HG02885 (cell line): ENCODE data around the gene SGIP1.
"Not testable (repeated sequence)": the region's sequence is repeated elsewhere in the genome, so short reads cannot be mapped to it uniquely, and the experiment has no call there.

Experiments used
- ATAC-seq: cut with Tn5 transposase; IDR thresholded peaks from one replicate; pipeline ENCODE4 v1.9.1; 2021; ENCODE audit warnings: mild to moderate bottlenecking; ENCODE audit not compliant: unreplicated experiment, poor library complexity

The SGIP1 gene

DNA sequence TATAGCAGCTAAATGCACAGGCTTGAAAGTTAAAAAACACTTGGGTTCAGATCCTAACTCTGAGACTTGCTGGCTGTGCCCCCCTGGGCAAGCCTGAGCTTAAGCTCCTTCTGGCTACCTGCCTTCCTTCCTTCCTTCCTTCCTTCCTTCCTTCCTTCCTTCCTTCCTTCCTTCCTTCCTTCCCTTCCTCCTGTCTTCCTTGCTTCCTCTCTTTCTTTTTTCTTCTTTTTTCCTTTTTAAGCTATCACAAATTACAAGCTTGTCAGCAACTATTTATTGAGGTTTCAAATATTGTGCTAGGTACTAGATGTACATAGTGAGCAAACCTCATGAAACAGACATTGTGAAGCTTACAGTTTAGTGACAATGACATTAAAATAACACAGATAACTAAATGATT lies 15.1 kb downstream of the SGIP1 start:
- no peak for ATAC-seq

DNA sequence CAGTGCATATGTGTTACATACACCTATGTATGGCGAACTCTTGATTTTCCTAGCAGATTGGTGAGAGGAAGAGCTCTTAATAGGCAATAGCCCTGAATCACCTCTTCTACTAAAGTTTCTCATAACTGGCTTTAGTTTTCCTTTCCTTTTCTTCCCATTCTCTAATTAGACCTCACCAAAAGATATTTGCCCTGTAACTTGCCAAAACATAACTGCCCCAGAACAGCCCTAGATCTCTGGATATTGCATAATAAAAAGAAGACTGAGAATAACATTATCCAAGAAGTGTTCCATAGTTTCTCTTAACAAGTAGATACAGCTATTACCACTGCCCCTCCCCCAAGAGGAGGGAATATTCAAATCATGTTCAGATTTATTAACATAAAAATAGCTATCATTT lies 16.3 kb downstream of the SGIP1 start:
- no peak for ATAC-seq

DNA sequence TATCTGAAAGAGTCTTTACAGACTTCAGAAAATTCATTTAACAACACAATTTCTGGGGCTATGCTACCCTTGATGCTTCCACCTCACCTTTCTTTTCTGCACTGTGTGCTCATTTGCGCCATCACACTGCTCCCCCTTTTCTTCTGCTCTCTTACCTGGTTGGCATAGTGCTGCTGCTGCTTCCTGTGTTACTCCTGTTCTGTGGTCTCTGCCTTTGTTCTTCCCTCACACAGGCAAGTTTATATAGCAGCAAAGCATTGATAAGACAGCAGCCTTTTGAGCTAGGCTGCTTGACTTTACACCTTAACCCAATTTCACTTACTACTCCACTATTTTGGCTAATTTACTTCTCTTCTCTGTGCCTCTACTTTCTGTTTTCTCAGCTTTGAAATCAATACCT lies 18.3 kb downstream of the SGIP1 start:
- no peak for ATAC-seq

DNA sequence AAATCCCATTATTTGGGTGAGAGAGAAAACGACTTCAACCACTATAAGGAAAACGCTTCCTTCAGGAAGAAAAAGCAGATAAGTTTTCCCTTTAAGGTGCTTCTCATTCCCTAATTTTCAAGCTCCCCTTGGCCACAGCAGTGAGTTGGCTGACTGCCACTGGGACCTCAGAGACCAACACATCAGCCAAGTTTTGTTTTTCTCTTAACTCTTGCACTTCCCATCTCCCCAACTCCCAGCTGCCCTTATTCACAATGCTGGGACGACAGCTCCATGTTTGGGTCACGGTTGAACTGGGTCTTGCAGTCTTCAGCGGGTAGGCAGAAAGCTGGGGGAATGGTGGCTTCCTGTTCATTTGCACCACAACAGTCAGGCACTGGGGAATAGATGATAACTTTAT lies 18.9 kb downstream of the SGIP1 start:
- ATAC-seq = no peak

DNA sequence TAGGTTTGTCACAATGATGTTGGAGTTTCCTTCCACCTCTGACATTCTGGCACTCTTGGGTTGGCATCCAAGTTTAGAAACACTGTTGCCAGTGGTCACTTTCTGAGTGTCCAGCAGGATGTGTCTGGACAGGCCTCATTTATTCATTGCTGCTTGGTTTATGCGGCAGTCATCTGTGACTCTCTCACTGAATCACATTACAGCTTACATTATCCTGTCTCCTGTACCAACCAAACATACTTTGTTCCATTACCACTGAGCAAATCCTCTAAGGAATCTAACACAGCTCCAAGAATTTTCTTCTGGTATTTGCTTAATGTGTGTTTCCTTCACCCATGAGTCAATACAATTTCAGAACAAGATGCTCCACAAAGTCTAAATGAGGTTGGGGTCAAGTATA lies 19.9 kb downstream of the SGIP1 start:
- ATAC-seq = no peak

DNA sequence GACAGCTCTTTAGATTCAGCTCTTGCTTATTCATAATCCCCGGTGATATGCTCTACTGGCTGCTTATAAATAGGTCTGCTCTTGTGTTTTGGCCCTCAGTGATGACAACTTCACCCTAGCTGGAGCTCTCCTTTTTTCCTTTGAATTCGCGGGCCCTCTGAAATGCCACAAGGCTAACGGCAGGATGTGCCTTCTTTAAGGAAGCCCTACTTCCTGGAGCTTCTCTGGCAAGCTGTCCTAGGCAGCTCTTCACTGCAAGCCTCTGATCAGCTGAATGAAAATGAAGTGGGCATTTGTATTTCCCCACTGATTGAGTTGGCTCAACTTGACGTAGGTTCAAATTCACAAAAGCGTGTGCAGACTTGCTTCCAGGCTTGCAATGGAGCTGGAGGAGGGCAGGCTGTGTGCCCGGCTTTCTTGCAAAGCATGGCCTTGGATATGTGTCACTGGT lies 22.2 kb downstream of the SGIP1 start:
- ATAC-seq = no peak

DNA sequence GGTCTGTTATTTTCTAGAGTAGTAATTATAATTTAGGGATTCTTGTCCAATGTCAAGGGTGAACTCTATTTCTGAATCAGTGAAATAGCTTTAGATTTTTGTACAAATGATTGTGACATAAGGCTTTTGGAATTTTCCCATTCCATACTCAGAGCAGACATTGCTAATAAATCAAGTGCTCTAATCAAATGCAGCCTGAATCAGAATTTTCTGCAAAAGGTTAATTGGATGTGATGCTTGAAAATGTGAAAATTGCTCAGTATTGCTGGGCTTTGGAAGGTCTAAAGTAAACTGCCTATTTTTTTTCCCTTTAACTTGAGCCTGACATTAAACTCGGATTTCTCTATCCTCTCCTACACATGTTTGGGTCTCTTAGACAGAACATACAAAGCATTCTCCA lies 23.2 kb downstream of the SGIP1 start:
- ATAC-seq = no peak

DNA sequence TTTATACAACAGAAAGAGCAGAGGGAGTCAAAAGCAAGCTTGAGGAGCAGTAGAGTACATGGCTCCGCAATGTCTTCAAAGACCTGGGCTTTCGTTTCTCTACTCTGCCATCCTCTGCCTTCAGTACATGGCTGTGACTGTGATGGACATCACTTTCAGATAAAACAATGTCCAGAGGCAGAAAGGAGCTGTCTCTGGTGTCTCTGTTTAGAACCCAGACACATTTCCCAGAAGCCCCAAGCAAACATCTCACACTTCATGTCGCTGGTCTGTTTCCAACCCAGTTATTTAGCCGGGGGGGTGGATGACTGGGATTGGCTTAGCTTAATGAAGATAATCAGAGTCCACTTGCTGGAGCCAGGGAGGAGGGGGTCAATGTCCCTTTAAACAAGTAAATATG lies 25.6 kb downstream of the SGIP1 start:
- no peak for ATAC-seq

DNA sequence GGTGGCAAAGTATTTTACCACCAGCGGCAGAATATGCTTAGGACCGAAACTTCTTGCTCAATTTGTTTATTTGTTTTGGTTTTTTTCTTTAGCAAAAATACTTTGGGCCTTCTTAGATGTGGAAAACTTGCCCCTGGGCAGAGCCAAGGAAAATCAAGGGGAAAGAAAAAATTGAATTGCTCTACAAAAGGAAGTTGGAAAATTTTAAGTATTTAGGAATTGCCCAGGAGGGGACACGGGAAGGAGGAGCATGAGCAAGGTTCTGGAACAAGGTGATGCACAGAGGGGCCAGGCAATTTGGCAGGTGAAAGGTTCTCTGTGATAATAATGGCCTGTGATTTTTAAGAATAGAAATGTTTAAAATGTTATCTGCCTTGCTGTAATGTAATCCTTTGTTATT lies 28.6 kb downstream of the SGIP1 start:
- ATAC-seq = no peak

DNA sequence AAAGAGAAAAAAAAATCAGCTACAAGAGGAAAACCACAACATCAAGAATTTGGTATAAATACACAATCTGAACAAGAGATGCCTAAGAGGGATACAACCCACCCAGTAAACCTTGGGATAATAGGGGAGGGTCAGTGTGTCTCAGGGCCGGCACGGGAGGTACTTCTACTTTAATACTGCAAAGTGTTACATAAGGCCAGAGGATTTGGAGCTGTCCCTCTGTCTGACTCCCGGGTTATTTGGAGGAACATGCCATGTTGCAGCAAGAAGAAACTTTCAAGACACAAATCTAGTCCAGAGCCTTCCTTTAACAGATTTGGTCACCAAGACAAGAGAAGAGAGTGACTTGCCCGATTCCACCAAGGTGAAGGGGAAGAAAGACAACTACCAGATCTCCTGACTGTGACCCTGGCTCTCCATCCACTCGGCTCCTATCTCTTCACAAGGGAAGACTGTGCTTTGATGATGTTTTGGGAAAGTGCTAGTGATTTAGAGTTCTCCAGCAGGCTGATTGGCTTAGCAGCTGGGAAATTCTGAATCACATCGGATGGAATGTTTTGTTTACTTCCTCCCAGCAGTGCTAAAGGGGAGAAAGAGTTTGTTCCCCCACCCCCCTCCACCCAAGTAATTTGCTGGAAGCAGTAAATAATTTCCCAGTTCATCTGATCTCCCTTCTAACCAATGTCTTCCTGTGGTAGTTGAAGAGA lies 29.3 kb downstream of the SGIP1 start:
- no peak for ATAC-seq

DNA sequence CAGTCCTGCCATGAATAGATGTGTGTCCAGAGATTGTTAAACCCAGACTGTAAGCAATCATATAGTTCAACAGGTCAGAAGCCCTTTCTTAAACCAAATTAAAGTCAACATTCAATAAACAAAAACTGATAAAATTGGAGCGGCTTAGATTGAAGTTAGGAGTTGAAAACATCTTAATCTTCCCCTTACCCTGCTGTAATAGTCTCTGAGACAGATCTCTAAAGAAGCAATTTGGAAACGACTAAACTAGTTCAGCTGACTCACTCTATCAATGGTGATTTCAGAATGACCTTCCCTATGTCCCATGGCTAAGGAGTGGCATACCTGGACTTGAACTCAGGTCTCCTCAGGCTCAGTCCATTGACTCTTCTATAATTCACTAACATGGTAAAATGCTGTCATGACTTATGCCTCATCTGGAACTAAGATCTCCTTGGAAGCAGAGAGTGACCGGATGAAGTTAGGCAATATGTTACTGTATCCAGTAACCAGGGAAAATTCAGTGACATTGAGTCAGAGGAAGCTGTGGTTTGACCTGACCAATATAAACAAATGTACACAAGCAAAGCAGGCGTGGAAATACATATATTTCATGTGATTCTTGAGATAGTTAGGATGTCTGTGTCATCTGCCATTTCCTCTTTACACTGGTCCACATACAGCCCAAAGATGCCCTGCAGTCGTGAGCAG lies 30.1 kb downstream of the SGIP1 start:
- ATAC-seq = no peak

DNA sequence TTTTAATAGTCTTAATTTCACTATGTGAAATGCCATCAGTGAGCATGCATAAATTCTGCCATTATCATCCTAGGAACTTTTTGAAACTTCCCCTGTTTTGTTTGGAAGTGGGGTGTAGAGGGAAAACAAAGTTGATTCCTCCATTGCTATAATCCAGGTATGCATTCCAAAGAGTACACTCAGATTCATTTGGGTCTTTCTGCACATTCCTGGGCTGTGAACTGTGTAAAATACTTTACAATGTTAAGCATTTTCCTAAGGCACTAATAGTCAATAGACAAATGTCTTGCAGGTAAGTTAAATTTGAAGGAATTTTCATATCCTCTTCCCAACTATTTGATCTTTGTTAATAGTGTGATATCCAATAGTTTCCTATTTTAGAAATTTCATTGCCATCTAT lies 36.2 kb downstream of the SGIP1 start:
- no peak for ATAC-seq

DNA sequence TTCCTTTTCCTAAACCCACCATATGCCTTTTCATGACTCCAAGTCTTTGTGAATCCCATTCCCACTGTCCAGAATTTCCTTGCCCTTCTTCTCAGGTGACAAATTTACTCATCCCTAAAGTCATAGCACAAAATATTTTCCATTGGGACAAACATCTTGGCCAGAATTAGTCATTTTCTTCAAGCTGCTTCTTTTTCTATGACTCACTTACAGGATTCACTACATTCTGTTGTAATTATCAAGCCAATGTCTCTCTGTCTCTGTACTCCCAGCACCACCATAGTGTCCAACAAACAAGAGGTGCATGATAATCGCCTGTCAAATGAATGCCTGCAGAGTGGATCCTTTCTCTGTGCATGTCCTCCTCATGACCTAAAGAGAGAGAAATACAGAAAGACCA lies 37.8 kb downstream of the SGIP1 start:
- no peak for ATAC-seq

DNA sequence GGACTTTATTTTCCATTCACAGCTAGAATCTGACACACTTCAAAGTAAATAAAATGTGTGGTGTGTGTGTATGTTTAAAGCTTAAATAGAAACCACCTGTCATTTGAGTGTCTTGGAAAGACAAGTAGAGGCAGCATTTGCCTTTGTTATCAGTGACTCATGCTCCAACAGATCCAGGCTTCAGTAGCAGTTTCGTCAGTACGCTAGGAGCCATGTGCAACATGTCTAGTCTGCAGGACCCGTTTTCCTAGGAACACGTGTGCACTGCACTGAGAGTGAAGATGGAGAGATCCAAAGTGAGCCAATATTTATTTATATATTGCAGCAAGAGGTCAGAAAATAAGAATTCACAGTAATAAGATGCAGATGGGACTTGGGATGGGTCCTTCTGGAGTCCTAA lies 41.8 kb downstream of the SGIP1 start:
- ATAC-seq = no peak

DNA sequence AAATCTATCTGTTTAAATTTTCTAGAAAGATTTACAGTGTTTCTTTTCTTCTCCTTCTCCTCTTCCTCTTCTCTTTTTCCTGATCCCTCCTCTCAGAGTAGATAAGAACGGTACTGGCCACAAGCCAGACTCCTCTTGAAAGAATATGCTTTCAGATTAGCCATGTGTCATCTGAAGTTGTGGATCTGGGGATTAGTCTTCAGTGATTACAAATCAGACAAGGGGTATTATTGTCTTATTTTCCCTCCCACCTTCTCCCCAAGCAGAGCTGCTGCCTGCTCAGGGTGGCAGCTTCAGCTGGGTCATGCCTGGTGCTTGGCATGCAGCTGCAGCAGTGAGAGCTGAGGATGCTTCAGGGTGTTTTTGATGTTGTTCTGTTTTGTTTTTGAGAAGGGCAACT lies 42.7 kb downstream of the SGIP1 start:
- ATAC-seq = no peak

DNA sequence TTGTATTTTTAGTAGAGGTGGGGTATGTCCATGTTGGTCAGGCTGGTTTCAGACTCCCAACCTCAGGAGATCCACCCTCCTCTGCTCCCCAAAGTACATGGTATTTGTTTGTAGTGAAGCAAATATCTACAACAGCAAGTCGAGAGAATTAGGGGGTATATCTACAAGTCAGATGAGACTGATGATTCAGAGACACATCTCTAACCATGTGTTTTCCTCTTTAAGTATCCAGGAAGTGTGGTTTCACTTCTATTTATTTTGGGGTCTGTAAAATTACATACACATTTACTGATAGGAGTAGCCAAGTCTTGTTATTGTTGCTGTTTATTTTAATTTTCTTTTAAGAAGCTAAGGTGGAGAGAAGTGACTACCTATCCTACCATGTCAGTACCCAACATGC lies 44.9 kb downstream of the SGIP1 start:
- ATAC-seq = no peak

DNA sequence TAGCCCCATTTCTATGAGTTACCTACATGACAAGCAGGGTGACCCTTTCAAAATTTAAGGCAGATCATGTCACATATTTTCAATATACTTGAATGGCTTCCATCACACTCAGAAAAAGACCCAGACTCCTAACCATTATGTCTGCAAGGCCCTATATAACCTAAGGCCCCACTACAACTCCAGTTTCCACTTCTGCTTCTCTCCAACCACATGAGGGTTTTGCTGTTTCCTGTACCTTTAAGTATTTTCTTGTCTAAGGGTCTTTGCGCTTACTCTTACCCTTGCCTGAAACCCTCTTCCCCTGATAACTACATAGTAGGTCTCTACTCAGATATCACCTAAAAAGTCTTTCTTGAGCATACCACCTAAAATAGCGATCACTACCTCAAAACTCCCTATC lies 46.1 kb downstream of the SGIP1 start:
- no peak for ATAC-seq

DNA sequence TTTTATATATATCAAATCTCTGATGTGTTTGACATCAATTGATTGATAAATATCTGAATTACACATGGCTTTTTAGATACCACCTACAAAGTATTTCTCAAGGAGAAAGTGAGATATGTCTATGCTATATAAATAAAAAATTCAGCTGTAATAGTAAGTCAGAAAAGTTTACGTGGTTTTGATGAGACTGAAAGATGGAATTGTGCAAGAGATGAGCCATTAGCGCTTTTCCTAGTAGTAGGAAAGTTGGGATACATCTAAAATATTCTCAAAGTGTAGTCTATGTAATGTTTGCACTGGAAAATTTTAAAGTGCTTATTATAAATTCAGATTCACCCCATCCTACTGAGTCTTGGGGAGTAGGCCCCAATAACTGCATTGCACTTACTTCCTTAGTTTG lies 49.1 kb downstream of the SGIP1 start:
- ATAC-seq = no peak

DNA sequence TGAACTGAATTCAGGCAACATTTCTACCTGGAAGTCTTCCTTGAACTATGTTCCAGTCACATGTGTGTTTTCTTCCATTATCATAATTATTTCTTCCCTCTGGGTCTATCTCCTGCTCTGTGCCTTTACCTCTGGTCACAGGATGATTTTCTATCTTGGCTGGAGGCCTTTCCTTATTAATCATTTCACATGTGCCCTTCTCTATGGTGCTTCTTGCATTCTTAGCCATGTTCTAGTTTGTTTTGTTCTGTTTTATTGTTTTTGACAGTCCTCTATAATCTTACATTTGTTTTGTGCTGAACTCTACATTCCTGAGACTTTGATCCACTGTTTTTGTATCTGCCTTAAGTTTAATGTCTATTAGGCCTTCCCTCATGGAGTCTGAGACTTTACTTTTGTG lies 51.0 kb downstream of the SGIP1 start:
- no peak for ATAC-seq

DNA sequence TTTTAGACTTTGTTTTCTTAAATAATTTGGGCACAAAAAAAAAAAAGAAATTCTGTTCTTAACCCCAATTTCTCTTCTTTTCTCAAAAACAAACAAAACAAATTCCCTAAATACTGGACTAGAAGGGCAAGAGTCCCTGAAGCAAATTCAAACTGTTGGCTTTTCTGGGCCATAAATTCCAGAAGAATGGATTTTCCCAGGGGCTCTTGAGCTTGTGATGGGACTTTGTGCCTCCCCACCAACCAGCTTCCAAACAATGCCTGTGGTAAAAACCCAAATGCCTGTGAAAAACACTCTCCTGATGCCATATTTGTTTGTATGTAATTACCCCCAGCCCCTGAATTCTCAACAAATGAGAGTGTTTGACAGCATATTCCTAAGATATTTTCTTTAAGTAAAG lies 55.4 kb downstream of the SGIP1 start:
- no peak for ATAC-seq

DNA sequence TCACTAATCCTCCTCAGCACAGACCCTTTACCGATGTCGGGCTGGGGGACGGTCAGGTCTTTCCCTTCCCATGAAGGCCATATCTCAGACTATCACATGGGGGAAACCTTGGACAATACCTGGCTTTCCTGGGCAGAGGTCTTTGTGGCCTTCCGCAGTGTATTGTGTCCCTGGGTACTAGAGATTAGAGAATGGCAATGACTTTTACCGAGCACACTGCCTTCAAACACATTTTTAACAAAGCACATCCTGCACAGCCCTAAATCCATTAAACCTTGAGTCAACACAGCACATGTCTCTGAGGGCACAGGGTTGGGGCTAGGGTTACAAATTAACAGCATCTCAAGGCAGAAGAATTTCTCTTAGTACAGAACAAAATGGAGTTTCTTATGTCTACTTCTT lies 58.2 kb downstream of the SGIP1 start:
- ATAC-seq = not testable (repeated sequence)

DNA sequence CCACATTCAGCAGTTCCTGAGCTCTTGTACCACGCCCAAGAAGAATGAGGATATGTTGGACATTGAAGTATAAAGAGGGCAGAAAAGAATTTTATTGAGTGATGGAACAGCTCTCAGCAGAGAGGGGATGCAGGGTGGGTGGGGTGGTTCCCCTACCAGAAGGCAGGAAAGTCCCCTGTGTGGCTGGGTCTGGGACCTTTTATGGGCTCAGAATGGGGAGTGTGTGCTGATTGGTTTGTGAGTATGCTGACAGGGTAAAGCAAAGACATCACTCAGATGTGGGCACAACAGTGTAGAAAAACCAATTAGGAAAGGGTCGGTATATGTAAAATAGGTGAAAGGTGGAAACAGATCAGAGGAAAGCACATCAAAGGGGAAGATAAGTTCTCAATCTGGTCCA lies 62.2 kb downstream of the SGIP1 start:
- no peak for ATAC-seq
